Panc1 (cell line): ENCODE results near the gene GNS.

Source experiments
- CTCF ChIP-seq: fragments of 450-650 bp; IDR thresholded peaks from 2 replicates; pipeline ENCODE4 v1.5.1; 2017; ENCODE audit warnings: mild to moderate bottlenecking
- TCF7L2 ChIP-seq: IDR thresholded peaks from 2 replicates; pipeline ENCODE4 v1.6.1; 2011; ENCODE audit warnings: mild to moderate bottlenecking, low read depth, low read length, inconsistent platforms

- no peak for TF ChIP-seq CTCF
- TF ChIP-seq TCF7L2, result no peak
Observed at GRCh38 chr12:64706857-64707256, 52.3 kb downstream of the GNS start.
